GDM1 (cell line): ENCODE measurements around the gene TBC1D3E.
"Not testable (repeated sequence)": the region's sequence is repeated elsewhere in the genome, so short reads cannot be mapped to it uniquely, and the experiment has no call there.

ENCODE experiments used
- DNase-seq: peaks from one replicate; lab custom pipeline; 2025; lab: John Stamatoyannopoulos, UW

The TBC1D3E gene

DNA sequence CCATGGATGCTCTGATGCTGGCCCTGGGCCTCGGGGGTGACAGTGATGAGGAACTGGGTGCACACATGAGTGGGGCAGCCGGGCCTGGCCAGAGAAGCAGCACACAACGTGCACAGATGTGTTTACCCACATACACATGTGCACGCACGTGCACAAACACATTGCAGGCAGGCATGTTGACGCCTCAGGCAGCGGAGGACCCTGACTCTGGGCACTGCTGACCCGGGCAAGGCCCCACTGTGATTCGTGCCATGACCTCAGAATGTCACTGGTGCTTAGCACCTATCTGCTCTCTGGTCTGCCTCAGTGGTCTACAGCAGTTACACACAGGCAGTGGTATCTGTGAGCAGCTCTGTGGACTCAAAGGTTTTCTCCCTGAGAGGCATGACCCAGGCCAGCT is at the start of gene TBC1D3E:
TSS of gene TBC1D3E (plus strand) at position 301 of the 400 bp plus-strand sequence. CDS start 1,545 bp downstream, outside the sequence.
- not testable (repeated sequence) for DNase-seq

DNA sequence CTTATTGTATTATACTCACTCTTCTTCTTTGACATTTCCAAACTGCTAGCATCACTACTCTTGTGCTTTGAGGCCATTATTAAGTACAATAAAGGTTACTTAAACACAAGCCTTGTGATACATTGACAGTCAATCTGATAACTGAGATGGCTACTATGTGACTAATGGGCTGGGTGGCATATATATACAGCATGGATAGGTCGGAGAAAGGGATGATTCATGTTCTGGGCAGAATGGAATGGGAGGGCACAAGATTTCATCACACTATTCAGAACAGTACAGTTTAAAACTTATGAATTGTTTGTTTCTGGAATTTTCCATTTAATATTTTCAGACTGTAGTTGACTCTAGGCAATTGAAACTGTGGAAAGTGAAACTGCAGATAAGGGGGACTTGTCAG is 40.4 kb upstream of the TBC1D3E start:
- DNase-seq, result not testable (repeated sequence)

DNA sequence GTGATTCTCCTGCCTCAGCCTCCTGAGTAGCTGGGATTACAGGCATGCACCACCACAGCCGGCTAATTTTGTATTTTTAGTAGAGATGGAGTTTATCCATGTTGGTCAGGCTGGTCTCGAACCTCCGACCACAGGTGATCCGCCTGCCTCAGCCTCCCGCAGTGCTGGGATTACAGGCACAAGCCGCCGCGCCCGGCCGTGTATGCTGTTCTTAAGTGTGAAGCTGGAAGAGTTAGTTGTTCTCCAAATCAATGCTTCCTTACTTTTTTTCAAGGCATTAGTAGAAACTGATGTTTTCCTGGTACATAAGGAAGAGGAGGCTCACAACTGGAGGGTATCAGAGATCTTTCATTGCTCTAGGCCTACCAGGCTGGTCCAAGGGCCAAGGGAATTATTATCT is 39.6 kb upstream of the TBC1D3E start:
- DNase-seq, result not testable (repeated sequence)

DNA sequence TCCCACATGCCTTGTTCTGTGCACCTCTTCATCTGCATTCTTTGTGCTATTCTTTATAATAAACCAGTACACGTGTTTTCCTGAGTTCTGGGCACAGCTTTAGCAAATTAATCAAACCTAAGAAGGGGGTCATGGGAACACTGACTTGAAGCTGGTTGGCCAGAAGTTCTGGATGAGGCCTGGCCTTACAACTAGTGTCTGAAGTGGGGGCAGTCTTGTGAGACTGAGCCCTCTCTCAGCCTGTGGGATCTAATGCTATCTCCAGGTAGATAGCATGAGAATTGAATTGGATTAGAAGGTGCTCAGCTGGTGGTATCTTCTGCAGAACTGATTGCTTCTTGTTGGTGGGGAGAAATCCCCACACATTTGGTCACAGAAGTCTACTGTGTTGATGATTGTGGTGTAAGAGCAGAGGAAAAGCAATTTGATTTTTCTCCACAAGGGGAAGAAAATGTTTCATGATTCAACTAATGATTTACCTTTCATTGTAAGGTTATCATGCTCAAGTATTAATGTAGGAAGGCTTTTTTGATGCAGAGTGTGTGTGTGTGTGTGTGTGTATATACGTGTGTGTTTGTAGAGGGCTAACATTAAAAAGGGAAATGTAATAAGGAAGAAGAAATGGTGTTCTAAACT is 33.6 kb upstream of the TBC1D3E start:
- not testable (repeated sequence) for DNase-seq

DNA sequence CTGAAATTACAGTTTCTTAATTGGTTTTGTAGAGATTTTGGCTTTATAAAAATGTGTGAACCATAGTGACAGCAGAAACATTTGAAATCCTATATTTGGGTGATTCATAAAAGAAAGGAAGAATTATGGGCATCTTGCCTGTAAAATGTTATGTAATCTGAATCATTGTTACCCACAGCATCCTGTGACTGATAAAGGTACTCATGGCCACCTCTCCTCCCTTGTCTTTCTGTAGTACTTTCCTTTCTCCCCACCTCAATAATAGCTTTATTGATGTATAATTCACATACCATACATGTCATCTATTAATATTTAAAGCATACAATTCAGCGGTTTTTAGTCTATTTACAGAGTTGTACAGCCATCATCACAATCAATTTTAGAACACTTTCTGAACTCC is 28.5 kb upstream of the TBC1D3E start:
- DNase-seq, result not testable (repeated sequence)

GRCh38 chr17:38119829-38120228 is 7.9 kb upstream of the TBC1D3E start:
- DNase-seq, result not testable (repeated sequence)

GRCh38 chr17:38134860-38135259 is 7.1 kb downstream of the TBC1D3E start:
- DNase-seq, result not testable (repeated sequence)
